T-helper 9 cell (primary cell): ENCODE data around the gene WWOX.

Experiments used
- DNase-seq: peaks from one replicate; pipeline ENCODE4 v3.0.0-alpha.2; 2020

WWOX gene

DNA sequence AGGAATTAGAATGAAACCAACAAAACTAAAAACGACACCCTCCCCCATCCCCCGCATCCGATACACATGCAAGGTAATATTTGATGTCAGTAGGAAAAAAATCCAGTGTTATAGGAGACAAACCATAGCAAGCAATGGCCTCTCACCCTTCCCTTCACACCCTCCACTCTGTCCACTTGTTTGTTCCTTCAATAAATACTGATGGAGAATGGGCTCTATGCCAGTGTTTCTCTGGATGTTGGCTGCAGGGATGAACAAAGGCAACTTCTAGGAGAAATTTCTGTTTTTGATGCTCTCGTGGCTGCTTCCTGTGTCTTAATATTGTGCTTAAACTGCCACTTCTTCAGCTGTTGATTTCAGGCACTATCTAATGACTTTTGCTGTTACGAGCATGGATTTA lies 98.8 kb downstream of the WWOX start:
- DNase-seq, result no peak

DNA sequence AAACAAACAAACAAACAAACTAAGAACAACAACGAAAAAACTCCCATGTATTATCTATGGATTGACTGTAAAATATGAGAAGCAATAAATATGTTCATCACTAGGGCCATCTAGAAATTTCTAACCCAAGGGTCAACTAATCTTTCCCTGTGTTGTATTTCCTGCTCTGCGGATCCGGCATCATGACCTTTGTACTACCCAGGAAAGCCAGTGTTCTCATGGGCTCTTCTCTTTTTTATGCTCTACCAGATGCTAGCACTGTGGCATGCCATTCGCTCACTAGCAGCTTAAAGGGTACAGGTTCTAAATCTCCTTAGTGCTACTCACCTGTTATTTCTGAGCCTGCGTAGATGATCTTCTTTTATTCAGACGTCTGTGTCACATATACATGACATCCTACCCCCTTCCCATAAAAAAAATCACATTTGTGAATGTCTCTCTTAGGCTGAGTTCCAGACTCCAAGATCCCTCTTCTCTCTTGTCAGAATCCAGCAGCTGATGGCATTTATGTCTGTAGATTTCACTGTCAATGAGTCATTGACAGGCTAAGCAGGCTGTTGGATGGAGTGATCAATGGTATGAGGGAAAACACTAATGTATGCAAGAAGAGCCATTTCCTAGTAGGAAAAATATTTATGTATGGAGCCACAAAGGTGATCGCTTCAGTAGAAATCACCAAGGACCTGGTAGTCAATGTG lies 100.0 kb downstream of the WWOX start:
- no peak for DNase-seq

DNA sequence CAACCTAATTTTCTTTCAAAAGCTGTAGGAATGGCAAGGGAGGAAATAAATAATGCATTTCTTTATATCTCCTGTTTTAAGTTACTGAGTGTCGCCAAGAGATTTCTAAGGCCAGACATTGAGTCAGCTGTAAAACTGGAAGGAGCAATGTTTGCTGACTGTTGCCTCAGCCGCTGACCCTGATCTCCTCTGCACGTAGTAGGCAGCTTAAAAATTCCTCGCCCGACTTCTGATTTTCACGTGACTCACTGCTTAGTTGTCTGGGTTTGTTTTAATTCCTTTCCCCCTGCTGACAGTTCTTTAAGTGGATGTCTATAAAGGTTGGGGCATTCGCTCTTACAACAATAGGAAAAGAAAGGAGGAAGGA lies 100.6 kb downstream of the WWOX start:
- no peak for DNase-seq

DNA sequence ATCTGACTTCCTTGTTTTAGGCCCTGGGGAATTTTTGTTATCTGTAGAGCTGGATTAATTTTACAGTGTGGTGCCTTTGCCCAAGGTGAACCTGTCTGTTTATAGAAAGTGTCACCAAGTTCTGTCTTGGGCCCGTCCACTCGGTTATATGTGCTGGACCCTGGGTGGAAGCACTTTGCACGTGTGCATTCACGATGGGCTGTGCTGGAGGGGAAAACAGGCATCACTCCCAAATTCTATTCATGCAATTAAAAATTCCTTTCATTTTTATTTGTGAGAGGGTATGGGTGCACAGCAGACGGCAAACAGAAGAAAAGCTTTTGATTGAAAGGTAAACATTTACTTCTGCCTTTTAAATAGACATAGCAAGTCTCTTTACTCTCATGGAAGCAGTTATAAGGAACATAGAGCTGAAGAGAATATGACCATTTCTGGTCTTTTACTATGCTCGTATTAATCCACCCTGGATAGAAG lies 101.2 kb downstream of the WWOX start:
- no peak for DNase-seq

DNA sequence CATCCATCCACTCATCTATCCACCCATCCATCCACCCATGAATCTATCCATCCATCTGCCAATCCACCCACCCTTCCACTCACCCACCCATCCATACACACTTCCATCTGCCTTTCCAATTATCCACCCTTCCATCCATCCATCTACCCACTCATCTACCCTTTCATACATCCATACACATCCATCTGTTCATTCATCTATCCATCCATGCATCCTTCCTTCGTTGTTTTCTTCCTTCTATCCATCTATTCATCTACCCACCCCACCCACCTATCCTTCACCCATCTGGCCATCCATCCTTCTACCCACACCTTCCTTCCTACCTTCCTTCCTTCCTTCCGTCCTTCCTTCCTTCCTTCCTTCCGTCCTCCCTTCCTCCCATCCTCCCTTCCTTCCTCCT lies 106.1 kb downstream of the WWOX start:
- no peak for DNase-seq

DNA sequence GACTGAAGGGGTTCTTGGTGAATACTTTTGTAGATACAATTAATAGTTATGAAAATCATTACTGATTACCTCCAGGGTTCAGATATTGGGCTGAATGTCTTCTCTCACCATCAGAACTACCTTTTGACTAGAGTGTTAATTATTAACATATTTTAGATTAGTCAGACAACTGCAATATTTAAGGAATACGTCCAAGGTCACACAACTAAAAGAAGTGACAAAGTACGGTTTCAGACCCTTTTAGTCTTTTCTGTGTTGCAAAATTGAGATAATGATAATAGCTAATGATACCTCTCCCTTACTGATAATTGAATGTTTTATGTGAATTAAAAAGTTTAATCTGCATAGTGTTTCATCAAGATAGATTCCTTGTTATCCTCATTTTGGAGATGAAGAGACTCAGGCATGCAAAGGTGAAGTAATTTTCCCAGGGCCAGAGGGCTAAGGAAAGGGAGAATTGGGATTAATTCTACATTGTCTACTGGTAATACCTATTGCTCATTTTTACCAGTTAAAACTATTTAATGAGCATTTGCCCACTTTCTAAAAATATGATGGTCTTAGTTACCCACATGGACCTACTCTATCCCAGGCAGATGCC lies 107.3 kb downstream of the WWOX start:
- no peak for DNase-seq

GRCh38 chr16:78209951-78210661 lies 110.7 kb downstream of the WWOX start:
- no peak for DNase-seq

GRCh38 chr16:78211020-78211599 lies 111.7 kb downstream of the WWOX start:
- no peak for DNase-seq

GRCh38 chr16:78211946-78212345 lies 112.5 kb downstream of the WWOX start:
- no peak for DNase-seq

DNA sequence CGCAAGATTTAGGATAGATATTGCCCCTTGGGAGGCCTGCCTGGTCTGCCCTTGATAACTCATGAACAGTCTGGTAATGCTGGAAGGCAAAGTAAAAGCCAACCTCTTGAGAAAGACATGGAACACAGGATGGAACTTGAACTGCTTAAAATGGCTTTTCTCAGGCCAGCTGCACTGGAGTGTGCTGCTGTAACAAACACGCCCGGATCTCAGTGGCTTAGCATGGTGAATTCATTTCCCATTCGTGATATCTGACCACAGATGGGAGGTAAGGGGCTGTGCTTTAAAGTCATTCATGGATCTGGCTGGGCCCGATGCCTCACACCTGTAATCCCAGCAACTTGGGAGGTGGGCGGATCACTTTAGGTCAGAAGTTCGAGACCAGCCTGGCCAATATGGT lies 113.2 kb downstream of the WWOX start:
- DNase-seq, result no peak

GRCh38 chr16:78213751-78214150 lies 114.3 kb downstream of the WWOX start:
- DNase-seq, result no peak

DNA sequence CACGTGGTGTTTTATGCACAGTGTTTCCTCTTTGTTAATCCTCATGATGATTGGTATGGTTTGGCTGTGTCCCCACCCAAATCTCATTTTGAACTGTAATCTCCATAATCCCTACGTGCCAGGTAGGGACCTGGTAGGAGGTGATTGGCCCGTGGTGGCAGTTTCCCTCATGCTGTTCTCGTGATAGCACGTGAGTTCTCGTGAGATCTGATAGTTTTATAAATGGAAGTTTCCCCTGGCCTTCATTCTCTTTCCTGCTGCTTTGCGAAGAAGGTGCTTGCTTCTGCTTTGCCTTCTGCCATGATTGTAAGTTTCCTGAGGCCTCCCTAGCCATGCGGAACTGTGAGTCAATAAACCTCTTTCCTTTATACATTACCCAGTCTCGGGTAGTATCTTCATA lies 115.8 kb downstream of the WWOX start:
- no peak for DNase-seq

DNA sequence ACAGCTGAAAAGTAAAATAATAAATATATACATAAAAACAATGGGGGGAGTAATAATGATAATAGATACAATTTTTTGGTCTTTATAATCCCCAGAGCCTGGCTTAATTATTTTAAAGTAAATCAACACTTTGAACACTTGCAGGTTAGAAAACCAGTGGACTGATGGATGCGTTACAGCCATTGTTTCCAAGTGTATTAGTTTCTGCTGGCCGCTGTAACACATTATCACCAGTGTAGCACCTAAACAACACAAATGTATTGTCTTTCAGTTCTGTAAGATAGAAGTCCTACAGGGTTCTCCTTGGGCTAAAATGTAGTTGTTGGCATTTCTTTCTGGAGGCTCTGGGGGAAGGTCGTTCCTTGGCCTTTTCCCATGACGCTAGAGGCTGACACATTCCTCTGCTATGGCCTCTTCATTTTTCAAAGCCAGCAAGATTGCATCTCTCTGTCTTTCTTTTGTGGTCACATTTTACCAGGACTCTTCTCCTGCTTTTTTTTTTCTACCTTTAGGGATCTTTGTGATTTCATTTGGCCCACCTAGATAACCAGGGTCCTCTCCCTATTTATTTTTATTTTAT lies 116.8 kb downstream of the WWOX start:
- no peak for DNase-seq

DNA sequence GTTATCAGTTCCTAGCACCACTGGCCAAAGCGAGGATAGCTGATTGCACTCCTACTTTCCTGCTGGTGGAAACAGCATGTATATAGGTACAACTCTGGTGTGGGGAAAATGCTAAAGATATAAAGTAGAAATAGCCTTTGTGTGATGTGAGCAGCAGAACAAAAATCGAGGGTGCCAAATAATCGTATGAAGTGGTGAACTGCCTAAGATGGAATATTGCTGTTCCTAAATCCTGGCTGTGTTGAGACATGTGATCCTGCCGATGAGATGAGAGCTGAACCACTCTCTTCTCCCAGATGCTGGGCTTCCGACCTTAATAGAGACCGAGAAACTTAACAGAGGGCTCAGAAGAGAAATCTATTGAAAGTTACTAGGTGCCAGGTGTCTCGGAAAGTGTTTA lies 117.8 kb downstream of the WWOX start:
- DNase-seq, result no peak

DNA sequence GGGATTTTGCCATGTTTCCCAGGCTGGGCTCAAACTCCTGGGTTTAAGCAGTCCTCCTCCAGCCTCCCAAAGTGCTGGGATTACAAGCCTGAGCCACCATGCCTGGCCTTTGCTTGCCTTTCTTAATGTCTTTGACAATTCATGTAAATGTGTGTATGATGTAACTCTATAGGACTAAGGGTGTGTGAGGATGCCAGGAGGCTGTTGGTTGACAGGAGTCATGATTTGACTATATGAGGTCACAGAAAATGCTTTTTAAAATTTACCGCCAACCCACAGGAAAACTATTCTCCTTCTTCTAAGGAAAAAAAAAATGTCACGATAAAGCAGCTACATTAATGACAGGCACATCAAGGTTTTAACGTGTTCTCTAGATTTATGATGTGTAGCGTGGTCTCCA lies 118.8 kb downstream of the WWOX start:
- no peak for DNase-seq

DNA sequence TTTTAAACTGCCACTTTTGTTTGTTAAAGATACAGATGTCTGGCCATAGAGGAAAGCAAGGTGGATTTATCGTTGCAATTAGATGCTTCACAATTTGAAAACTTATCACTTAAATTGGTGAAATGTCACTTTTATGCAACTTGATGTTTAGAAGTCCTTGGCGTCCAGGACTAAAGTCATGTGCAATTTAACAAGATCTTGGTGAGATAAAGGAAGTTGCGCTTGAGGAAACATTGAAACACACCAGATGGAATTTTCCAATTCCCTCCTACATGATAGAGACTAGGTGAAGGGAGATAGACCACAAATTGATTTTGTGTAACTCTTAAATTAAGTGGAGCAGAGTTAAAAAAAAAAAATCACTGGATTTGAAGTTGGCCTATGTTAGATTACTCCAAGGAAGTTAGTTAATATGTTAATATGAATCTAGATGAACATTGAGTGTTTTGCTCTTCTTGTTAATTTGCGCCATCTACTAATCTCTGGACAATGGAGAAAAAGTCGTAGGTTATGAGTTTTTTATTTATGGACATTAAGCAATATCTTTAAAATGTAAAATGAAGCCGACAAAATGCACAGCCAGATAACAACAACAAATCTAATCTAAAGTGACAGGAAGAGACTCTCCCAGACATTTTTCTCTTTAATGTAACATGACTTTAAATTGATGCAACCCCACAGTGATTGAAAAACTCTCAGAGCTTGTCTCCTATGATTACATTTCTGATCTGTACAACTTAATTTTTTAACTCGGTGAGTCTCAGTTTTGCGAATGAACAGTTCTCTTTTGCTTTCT lies 119.6 kb downstream of the WWOX start:
- no peak for DNase-seq

- no peak for DNase-seq
These were observed 121.1 kb downstream of the WWOX start for GRCh38 chr16:78220571-78220970.

DNA sequence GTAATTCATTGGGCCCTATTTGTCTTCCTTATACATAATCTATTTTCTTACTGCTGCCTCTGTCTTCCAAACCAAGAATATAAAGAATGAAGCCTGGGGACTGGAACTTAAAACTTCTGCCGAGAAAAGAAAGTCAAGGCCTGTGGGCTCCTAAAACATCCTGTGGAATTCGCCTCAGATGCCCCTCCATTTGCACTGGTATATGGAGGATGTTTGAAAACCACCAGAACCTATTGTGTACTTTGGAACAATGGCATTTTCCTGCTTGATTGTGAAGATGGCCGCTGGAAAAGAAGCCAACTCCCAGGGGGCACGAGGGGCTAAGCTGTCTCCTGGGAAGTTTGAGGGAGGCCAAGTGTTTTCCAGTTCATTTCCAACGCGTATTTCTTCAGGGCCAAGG lies 122.4 kb downstream of the WWOX start:
- no peak for DNase-seq

DNA sequence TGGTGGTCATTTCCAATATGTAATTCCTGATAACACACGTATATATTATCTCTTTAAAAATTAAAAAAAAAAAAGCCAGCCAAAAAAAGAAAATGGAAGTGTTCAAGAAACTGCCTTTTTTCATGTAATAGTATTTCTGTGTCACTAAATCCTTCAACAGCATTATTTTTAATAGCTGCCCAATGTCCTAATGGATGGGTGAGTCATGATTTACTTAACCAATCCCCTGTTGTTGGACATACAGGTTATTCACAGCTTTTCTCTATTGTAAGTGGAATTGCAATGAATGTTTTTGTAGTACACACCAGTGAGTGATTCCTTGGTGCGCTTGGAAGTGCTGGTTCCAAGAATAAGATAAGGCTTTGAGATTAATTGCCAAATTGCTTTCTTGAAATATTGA lies 124.9 kb downstream of the WWOX start:
- no peak for DNase-seq

DNA sequence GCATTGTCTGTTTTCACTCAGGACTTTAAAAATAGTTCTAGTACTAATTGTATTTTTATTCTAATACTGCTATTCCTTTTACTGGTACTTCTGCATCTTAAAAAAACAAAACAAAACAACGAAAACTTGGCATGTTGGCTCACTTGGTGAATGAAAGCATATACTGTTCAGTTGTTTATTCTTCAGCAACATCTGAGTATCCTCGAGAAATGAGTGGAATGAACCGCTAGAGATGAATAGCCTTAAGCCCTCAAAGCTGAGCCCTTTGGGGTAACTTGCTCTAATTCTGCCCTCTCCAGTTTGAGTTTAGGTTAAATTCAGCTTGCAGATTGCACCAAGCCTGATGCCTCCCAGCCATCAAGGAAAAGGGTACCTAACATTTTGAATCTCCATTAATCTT lies 126.5 kb downstream of the WWOX start:
- DNase-seq, result no peak

- DNase-seq, result no peak
These were observed 128.4 kb downstream of the WWOX start for GRCh38 chr16:78227855-78228254.

DNA sequence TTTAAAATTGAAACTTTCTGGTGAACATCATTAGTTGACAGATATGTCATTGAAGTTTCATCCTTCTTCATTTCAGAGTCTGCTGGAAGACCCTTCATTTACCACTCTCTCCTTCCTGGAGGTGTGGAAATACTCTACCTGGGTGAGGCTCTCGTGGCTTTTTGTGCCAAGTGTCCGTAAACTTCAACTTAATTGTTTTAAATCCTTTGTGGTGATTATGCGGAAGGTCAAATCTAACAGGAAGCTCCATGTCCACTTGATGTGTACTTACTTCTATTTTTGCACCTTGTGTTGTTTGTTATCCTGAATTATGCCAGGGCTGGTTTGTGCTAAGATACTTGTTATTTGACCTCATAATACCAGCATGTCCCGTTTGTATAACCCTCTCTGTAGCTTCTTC lies 129.2 kb downstream of the WWOX start:
- no peak for DNase-seq

- no peak for DNase-seq
These were observed 131.4 kb downstream of the WWOX start for GRCh38 chr16:78230832-78231231.
